ENCODE measurements around the gene ILK.

- TF ChIP-seq, protein P1, sequence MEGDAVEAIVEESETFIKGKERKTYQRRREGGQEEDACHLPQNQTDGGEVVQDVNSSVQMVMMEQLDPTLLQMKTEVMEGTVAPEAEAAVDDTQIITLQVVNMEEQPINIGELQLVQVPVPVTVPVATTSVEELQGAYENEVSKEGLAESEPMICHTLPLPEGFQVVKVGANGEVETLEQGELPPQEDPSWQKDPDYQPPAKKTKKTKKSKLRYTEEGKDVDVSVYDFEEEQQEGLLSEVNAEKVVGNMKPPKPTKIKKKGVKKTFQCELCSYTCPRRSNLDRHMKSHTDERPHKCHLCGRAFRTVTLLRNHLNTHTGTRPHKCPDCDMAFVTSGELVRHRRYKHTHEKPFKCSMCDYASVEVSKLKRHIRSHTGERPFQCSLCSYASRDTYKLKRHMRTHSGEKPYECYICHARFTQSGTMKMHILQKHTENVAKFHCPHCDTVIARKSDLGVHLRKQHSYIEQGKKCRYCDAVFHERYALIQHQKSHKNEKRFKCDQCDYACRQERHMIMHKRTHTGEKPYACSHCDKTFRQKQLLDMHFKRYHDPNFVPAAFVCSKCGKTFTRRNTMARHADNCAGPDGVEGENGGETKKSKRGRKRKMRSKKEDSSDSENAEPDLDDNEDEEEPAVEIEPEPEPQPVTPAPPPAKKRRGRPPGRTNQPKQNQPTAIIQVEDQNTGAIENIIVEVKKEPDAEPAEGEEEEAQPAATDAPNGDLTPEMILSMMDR (IDR thresholded peaks at IDR 0.05; ENCODE audit: low read length) = no peak
- TF ChIP-seq EZH2 (IDR thresholded peaks at IDR 0.05; ENCODE audit: borderline replicate concordance, low read length) = no peak
Measured at GRCh38 chr11:6650980-6651379, 47.4 kb downstream of the ILK start.
